ENCODE data around the gene KCNJ11.

KCNJ11 gene

DNA sequence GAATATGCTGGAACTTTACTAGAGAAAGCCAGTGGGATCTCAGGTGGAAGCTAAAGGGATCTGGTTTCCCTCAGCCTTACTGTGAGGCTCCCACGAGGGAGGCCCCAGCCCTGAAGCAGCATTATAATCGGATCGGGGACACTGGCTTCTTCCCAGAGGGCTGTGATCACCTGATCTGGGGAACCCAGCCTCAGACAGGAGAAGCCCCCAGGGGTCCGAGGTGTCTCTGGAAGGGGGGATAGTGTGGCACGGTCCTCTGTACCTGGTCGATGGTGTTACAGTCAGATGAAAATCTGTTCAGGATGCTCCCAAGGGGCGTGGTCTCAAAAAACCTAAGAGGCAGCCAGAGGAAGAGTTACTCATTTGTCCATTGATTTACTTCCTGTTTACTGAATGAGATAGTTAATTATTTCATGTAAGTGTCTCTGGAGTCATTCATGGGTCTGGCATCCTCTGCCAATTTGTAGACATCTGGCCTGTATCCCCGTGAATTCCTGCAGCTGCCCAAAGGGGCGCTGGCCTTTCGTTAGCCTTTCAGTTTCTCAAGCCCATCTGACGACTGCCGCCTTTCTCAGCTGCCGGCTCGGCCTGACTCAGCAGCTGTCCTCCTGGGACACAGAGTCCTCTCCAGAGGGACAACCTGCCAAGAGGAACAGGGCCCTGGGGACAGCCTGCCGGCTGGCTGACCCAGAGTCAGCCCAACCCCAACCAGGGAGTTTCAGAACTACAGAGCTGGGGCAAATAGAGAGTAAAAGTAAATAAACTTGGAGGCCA is 17.0 kb upstream of the KCNJ11 start:
- peak; percentile 83 for ATAC-seq
- TF ChIP-seq, protein P1, sequence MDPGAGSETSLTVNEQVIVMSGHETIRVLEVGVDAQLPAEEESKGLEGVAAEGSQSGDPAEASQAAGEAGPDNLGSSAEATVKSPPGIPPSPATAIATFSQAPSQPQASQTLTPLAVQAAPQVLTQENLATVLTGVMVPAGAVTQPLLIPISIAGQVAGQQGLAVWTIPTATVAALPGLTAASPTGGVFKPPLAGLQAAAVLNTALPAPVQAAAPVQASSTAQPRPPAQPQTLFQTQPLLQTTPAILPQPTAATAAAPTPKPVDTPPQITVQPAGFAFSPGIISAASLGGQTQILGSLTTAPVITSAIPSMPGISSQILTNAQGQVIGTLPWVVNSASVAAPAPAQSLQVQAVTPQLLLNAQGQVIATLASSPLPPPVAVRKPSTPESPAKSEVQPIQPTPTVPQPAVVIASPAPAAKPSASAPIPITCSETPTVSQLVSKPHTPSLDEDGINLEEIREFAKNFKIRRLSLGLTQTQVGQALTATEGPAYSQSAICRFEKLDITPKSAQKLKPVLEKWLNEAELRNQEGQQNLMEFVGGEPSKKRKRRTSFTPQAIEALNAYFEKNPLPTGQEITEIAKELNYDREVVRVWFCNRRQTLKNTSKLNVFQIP (CRISPR knock-in tag; IDR thresholded peaks at IDR 0.05; ENCODE audit: borderline replicate concordance, low read depth): no peak
- TF ChIP-seq, protein P2, sequence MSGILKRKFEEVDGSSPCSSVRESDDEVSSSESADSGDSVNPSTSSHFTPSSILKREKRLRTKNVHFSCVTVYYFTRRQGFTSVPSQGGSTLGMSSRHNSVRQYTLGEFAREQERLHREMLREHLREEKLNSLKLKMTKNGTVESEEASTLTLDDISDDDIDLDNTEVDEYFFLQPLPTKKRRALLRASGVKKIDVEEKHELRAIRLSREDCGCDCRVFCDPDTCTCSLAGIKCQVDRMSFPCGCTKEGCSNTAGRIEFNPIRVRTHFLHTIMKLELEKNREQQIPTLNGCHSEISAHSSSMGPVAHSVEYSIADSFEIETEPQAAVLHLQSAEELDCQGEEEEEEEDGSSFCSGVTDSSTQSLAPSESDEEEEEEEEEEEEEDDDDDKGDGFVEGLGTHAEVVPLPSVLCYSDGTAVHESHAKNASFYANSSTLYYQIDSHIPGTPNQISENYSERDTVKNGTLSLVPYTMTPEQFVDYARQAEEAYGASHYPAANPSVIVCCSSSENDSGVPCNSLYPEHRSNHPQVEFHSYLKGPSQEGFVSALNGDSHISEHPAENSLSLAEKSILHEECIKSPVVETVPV (CRISPR knock-in tag; IDR thresholded peaks at IDR 0.05): no peak
- TF ChIP-seq TOX (CRISPR knock-in tag; IDR thresholded peaks at IDR 0.05; ENCODE audit: borderline replicate concordance) (no peak), TCF4 (CRISPR knock-in tag; IDR thresholded peaks at IDR 0.05; ENCODE audit: borderline replicate concordance) (0 out of 2 replicates have a peak, but pooled peaks have one; percentile 44)
- TF ChIP-seq, protein P3, sequence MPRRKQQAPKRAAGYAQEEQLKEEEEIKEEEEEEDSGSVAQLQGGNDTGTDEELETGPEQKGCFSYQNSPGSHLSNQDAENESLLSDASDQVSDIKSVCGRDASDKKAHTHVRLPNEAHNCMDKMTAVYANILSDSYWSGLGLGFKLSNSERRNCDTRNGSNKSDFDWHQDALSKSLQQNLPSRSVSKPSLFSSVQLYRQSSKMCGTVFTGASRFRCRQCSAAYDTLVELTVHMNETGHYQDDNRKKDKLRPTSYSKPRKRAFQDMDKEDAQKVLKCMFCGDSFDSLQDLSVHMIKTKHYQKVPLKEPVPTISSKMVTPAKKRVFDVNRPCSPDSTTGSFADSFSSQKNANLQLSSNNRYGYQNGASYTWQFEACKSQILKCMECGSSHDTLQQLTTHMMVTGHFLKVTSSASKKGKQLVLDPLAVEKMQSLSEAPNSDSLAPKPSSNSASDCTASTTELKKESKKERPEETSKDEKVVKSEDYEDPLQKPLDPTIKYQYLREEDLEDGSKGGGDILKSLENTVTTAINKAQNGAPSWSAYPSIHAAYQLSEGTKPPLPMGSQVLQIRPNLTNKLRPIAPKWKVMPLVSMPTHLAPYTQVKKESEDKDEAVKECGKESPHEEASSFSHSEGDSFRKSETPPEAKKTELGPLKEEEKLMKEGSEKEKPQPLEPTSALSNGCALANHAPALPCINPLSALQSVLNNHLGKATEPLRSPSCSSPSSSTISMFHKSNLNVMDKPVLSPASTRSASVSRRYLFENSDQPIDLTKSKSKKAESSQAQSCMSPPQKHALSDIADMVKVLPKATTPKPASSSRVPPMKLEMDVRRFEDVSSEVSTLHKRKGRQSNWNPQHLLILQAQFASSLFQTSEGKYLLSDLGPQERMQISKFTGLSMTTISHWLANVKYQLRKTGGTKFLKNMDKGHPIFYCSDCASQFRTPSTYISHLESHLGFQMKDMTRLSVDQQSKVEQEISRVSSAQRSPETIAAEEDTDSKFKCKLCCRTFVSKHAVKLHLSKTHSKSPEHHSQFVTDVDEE (CRISPR knock-in tag; IDR thresholded peaks at IDR 0.05): no peak

DNA sequence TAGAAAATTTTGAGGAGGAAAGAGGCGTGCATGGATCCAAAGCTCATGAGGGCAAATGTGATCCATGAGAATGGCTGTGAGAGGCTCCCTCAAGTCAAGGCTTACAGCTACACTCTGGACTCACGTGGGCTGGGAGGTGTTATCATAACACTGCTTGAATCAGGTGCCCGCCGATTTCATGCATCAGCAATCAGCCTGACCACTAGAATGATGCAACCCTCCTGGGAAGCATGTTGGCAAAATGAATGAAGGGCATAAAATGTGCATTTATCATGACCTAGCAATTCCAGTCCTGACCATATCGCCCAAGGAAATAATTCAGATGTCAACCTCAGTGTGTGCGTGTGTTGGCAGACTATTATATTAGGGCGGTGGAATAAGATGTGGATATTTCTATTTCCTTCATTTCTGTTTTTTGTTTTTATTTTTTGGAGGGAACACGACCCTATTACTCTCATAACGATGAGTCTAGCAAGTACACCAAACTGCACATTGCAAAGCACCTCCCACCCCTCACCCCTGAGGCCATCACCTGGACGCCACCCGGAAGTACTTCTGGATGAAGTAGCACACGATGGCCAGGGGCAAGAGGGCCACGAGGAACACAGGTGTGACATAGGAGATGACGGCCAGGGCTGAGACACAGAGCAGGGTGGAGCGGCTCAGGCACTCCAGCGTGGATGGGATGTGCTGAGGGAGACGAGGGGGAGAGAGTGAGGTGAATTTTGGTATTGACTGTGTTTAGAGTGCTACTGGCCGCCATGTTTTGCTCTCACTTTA is 15.7 kb upstream of the KCNJ11 start:
- ATAC-seq: no peak
- TF ChIP-seq ESRRG (CRISPR knock-in tag; IDR thresholded peaks at IDR 0.05) (no peak), ZC3H10 (CRISPR knock-in tag; IDR thresholded peaks at IDR 0.05) (no peak), CSDC2 (CRISPR knock-in tag; IDR thresholded peaks at IDR 0.05) (no peak), BACH2 (CRISPR knock-in tag; IDR thresholded peaks at IDR 0.05; ENCODE audit: borderline replicate concordance) (no peak), ZNF8 (CRISPR knock-in tag; IDR thresholded peaks at IDR 0.05) (no peak), ZFP3 (CRISPR knock-in tag; IDR thresholded peaks at IDR 0.05) (no peak)
- TF ChIP-seq, protein P3 (CRISPR knock-in tag; IDR thresholded peaks at IDR 0.05): no peak
- TF ChIP-seq, protein P2 (CRISPR knock-in tag; IDR thresholded peaks at IDR 0.05): no peak

DNA sequence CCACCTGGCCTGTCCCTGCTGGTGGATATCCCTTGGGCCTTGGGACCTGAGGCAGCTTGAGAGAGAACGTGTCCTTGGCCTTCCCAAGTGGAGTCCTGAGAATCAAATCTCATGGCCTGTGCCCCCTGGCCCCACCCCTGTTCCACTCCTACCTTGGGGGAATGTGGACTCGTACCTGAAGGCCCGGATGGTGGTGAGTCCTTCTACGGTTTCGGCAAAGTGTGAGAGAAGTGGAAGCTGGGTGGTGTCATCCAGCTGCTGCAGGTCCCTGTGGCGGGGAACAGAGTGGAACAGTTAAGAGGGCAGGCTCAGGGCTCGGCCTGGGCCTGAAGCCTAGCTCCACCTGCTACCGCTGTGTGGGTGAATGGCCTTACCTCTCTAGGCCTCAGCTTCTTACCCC is 14.0 kb upstream of the KCNJ11 start:
- ATAC-seq: no peak
- TF ChIP-seq ZFP30 (CRISPR knock-in tag; IDR thresholded peaks at IDR 0.05) (no peak), ESRRG (CRISPR knock-in tag; IDR thresholded peaks at IDR 0.05) (no peak), ZFP3 (CRISPR knock-in tag; IDR thresholded peaks at IDR 0.05) (no peak), ISL1 (CRISPR knock-in tag; IDR thresholded peaks at IDR 0.05) (no peak), CSDC2 (CRISPR knock-in tag; IDR thresholded peaks at IDR 0.05) (no peak), ZNF70 (CRISPR knock-in tag; IDR thresholded peaks at IDR 0.05) (no peak), ZNF565 (CRISPR knock-in tag; conservative IDR thresholded peaks at IDR 0.05; ENCODE audit: low read depth) (no peak), PPARA (CRISPR knock-in tag; IDR thresholded peaks at IDR 0.05; ENCODE audit: borderline replicate concordance) (no peak), GLIS3 (CRISPR knock-in tag; IDR thresholded peaks at IDR 0.05) (no peak), ZC3H10 (CRISPR knock-in tag; IDR thresholded peaks at IDR 0.05) (no peak)
- TF ChIP-seq, protein P4, sequence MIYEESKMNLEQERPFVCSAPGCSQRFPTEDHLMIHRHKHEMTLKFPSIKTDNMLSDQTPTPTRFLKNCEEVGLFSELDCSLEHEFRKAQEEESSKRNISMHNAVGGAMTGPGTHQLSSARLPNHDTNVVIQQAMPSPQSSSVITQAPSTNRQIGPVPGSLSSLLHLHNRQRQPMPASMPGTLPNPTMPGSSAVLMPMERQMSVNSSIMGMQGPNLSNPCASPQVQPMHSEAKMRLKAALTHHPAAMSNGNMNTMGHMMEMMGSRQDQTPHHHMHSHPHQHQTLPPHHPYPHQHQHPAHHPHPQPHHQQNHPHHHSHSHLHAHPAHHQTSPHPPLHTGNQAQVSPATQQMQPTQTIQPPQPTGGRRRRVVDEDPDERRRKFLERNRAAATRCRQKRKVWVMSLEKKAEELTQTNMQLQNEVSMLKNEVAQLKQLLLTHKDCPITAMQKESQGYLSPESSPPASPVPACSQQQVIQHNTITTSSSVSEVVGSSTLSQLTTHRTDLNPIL (CRISPR knock-in tag; IDR thresholded peaks at IDR 0.05; ENCODE audit: low read depth): no peak
- TF ChIP-seq, protein P3 (CRISPR knock-in tag; IDR thresholded peaks at IDR 0.05): no peak
- TF ChIP-seq, protein P1 (CRISPR knock-in tag; IDR thresholded peaks at IDR 0.05; ENCODE audit: borderline replicate concordance, low read depth): no peak
